Endometrium (tissue), 2 donors: Measurements from ENCODE around the gene IGF1R.
A peak's percentile ranks its signal among the peaks of the same experiment; 100 is the strongest.

Experiments
- FAIRE-seq: peaks from 2 replicates; lab custom pipeline; 2012; peaks lifted over from hg19 to GRCh38; lab: Jason Lieb, UNC
- donor health status: control.
- donor health status: control.

IGF1R gene

GRCh38 chr15:98671060-98672008 lies 23.0 kb downstream of the IGF1R start:
- FAIRE-seq = no peak

GRCh38 chr15:98673133-98673532 lies 24.8 kb downstream of the IGF1R start:
- no peak for FAIRE-seq

- no peak for FAIRE-seq
Measured at GRCh38 chr15:98674336-98674735, 26.0 kb downstream of the IGF1R start.

- FAIRE-seq = no peak
Measured at GRCh38 chr15:98676586-98677270, 28.4 kb downstream of the IGF1R start.

GRCh38 chr15:98677345-98678059 lies 29.2 kb downstream of the IGF1R start:
- no peak for FAIRE-seq

GRCh38 chr15:98678484-98678883 lies 30.1 kb downstream of the IGF1R start:
- no peak for FAIRE-seq

GRCh38 chr15:98681061-98681460 lies 32.7 kb downstream of the IGF1R start:
- no peak for FAIRE-seq

GRCh38 chr15:98682992-98683701 lies 34.8 kb downstream of the IGF1R start:
- FAIRE-seq = no peak

- no peak for FAIRE-seq
Measured at GRCh38 chr15:98683831-98684230, 35.5 kb downstream of the IGF1R start.

GRCh38 chr15:98684436-98684835 lies 36.1 kb downstream of the IGF1R start:
- FAIRE-seq = no peak

GRCh38 chr15:98684995-98685525 lies 36.7 kb downstream of the IGF1R start:
- FAIRE-seq = no peak

- FAIRE-seq = no peak
Measured at GRCh38 chr15:98686983-98687382, 38.6 kb downstream of the IGF1R start.

- FAIRE-seq = no peak
Measured at GRCh38 chr15:98689431-98689861, 41.1 kb downstream of the IGF1R start.

GRCh38 chr15:98690272-98690950 lies 42.1 kb downstream of the IGF1R start:
- FAIRE-seq = no peak

- no peak for FAIRE-seq
Measured at GRCh38 chr15:98692213-98692612, 43.9 kb downstream of the IGF1R start.

- FAIRE-seq = no peak
Measured at GRCh38 chr15:98694161-98694560, 45.8 kb downstream of the IGF1R start.

GRCh38 chr15:98698792-98699191 lies 50.5 kb downstream of the IGF1R start:
- FAIRE-seq = no peak

GRCh38 chr15:98699591-98700424 lies 51.5 kb downstream of the IGF1R start:
- peak; percentile 18 for FAIRE-seq

GRCh38 chr15:98700519-98700918 lies 52.2 kb downstream of the IGF1R start:
- no peak for FAIRE-seq

- FAIRE-seq = no peak
Measured at GRCh38 chr15:98703126-98703685, 54.9 kb downstream of the IGF1R start.
